ENCODE results near the gene TCFL5. TPM values are rescaled to one million over a fixed set of nuclear protein-coding genes. Genes with fewer than 3 reads are reported as not detected.

TCFL5 gene
- total RNA-seq, 1 experiment from 2014 or later, result 10.8 TPM

DNA sequence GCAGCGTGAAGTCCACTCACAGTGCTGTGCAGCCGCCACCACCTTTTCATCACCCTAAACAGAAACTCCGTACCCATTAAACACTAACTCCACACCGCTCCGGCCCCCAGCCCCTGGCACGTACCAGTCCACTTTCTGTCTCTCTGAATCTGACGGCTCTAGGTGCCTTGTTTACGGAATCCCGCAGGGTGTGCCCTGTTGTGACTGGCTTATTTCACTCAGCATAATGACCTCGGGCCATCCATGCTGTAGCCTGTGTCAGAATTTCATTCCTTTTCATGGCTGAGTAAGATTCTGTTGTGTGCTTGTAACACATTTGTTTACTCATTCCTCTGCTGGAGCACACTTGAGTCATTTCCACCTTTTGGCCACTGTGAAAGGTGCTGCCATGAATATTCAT, 18.0 kb downstream of the TCFL5 start:
- Mint-ChIP-seq H3K4me3 (ENCODE audit: unreplicated experiment) (no peak overlapping the region), H3K27ac (ENCODE audit: low read depth, unreplicated experiment) (peak overlapping the region; percentile 42), H3K27me3 (ENCODE audit: insufficient read depth, unreplicated experiment) (no peaks in the 10 kb centered on the region), H3K36me3 (ENCODE audit: insufficient read depth, unreplicated experiment) (peaks cover 18% of the 10 kb centered on the region), H3K4me1 (ENCODE audit: insufficient read depth, unreplicated experiment) (peaks cover 8% of the 10 kb centered on the region), H3K9me3 (ENCODE audit: unreplicated experiment) (no peaks in the 10 kb centered on the region)
- POLR2A ChIA-PET, result no interaction called here
- peak; percentile 23 for DNase-seq (ENCODE audit: unreplicated experiment)
- intact Hi-C loops (cut with micrococcal nuclease), result no loop called here
- CTCF ChIA-PET, result interaction anchor here (1.2 kb wide), 1 partner anchor 35 kb away, joined by 8 read pairs; no protein-coding TSS in a partner anchor
- no TSS peak for BruUV-seq (replicated peaks)
- TF ChIP-seq, protein P1, sequence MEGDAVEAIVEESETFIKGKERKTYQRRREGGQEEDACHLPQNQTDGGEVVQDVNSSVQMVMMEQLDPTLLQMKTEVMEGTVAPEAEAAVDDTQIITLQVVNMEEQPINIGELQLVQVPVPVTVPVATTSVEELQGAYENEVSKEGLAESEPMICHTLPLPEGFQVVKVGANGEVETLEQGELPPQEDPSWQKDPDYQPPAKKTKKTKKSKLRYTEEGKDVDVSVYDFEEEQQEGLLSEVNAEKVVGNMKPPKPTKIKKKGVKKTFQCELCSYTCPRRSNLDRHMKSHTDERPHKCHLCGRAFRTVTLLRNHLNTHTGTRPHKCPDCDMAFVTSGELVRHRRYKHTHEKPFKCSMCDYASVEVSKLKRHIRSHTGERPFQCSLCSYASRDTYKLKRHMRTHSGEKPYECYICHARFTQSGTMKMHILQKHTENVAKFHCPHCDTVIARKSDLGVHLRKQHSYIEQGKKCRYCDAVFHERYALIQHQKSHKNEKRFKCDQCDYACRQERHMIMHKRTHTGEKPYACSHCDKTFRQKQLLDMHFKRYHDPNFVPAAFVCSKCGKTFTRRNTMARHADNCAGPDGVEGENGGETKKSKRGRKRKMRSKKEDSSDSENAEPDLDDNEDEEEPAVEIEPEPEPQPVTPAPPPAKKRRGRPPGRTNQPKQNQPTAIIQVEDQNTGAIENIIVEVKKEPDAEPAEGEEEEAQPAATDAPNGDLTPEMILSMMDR (IDR thresholded peaks at IDR 0.05; ENCODE audit: unreplicated experiment), result no peak

DNA sequence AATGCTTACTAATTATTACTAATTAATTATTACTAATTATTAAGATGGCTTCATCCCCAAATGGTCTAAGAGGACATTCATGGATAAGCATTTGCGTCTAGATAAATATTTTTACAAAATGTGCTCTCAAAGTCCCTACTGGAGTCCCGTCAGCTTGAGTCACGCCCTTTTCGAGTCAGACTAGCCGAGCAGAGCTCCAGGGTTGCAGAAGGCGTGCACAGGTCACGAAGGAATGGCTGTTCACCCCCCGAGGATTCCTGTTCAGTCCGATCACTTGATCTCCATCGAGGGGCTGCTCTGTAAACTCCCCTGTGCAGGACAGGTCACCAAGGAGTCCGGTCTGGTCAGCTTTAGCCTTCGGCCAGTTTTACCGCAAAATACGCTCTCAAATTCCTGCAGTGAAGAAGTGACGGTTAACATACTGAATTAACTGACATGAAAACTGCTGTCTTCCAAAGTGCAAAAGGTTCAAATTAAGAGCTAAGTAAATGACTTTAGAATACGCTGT, 19.9 kb downstream of the TCFL5 start:
- Mint-ChIP-seq H3K36me3 (ENCODE audit: insufficient read depth, unreplicated experiment) (peaks cover 12% of the 10 kb centered on the region), H3K4me1 (ENCODE audit: insufficient read depth, unreplicated experiment) (peaks cover 15% of the 10 kb centered on the region), H3K27ac (ENCODE audit: low read depth, unreplicated experiment) (no peak overlapping the region), H3K9me3 (ENCODE audit: unreplicated experiment) (no peaks in the 10 kb centered on the region), H3K27me3 (ENCODE audit: insufficient read depth, unreplicated experiment) (no peaks in the 10 kb centered on the region), H3K4me3 (ENCODE audit: unreplicated experiment) (no peak overlapping the region)
- intact Hi-C loops (cut with micrococcal nuclease), result no loop called here
- TF ChIP-seq, protein P1 (IDR thresholded peaks at IDR 0.05; ENCODE audit: unreplicated experiment), result no peak
- ChIA-PET CTCF (interaction anchor here (0.6 to 1.4 kb wide), 3 partner anchors 19 to 168 kb away, joined by 3 to 6 read pairs (median 6); no protein-coding TSS in a partner anchor), POLR2A (interaction anchor here (0.6 to 1.4 kb wide), 4 partner anchors 18 to 47 kb away, joined by 3 to 5 read pairs (median 4); partner anchors contain the start of genes MRGBP and TCFL5)
- BruUV-seq (replicated peaks), result no TSS peak
- DNase-seq (ENCODE audit: unreplicated experiment), result no peak

DNA sequence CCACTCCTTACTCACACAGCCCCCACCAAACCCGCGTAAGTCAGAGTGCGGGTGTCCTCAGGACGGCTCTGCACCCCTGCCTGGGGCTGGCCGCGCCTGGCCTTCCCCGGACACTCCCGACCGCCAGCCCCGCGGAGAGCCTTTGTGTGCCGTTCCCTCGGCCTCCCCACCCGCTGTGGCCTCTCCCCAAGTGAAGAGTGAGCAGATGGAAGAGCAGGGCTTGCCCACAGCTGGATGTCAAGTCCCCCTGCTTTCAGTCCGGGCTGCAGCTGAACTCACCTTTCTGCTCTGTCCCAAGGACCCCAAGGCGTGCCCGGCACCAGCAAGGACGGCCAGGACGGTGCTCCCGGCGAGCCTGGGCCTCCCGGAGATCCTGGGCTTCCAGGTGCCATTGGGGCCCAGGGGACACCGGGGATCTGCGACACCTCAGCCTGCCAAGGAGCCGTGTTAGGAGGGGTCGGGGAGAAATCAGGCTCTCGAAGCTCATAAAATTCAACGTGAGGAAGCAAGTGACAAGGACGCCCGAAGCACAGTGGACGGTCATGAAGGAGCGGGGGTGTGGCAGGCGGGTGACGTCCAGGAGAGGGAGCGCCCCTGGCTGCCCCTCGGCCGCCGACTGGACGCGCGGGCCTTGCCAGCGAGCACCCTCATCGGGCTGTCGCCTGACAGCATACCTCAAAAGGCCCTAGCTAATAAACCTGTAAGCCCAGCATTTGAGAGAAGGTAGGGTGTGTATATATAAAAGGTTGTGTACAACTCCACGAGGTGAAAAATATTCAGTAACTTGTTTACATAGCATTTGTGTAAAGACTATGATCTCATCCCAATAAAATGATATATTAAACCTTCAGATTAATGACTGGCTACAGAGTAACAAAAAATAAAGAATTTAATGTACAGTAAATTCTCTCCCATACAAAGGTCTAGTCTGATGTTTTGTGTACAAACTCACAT, 21.1 kb downstream of the TCFL5 start:
- POLR2A ChIA-PET, result no interaction called here
- no TSS peak for BruUV-seq (replicated peaks)
- Mint-ChIP-seq H3K9me3 (ENCODE audit: unreplicated experiment) (no peaks in the 10 kb centered on the region), H3K27ac (ENCODE audit: low read depth, unreplicated experiment) (no peak overlapping the region), H3K4me3 (ENCODE audit: unreplicated experiment) (no peak overlapping the region), H3K36me3 (ENCODE audit: insufficient read depth, unreplicated experiment) (peaks cover 7% of the 10 kb centered on the region), H3K27me3 (ENCODE audit: insufficient read depth, unreplicated experiment) (no peaks in the 10 kb centered on the region), H3K4me1 (ENCODE audit: insufficient read depth, unreplicated experiment) (peaks cover 15% of the 10 kb centered on the region)
- intact Hi-C loops (cut with micrococcal nuclease), result no loop called here
- no peak for DNase-seq (ENCODE audit: unreplicated experiment)
- CTCF ChIA-PET, result interaction anchor here (0.6 to 1.4 kb wide), 2 partner anchors 132 to 169 kb away, joined by 3 to 6 read pairs; no protein-coding TSS in a partner anchor
- TF ChIP-seq, protein P1 (IDR thresholded peaks at IDR 0.05; ENCODE audit: unreplicated experiment), result no peak

DNA sequence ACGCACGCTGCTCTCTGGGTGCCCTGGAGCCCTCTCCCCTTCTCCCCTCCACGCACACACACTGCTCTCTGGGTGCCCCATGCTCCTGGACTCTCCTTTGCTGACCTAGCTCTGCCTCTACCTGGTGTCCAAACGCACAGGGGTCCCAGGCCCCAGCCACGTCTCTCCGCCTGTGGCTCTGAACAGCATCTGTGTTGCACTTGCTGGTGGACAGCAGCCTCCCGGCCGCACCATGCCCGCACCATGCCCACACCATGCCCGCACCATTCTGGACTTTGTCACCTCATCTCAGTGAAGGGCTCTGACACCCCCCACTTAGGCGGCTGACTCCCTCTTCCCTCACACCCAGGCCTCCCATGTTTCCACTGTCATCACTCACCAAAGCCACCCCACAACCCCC, 21.8 kb downstream of the TCFL5 start:
- intact Hi-C loops (cut with micrococcal nuclease), result no loop called here
- CTCF ChIA-PET, result no interaction called here
- peaks cover 15% of the 10 kb centered on the region for H3K4me1 Mint-ChIP-seq (ENCODE audit: insufficient read depth, unreplicated experiment)
- no peaks in the 10 kb centered on the region for H3K9me3 Mint-ChIP-seq (ENCODE audit: unreplicated experiment)
- POLR2A ChIA-PET, result no interaction called here
- BruUV-seq (replicated peaks), result no TSS peak
- DNase-seq (ENCODE audit: unreplicated experiment), result no peak
- H3K27ac Mint-ChIP-seq (ENCODE audit: low read depth, unreplicated experiment), result no peak overlapping the region
- TF ChIP-seq, protein P1 (IDR thresholded peaks at IDR 0.05; ENCODE audit: unreplicated experiment), result no peak
- H3K27me3 Mint-ChIP-seq (ENCODE audit: insufficient read depth, unreplicated experiment), result no peaks in the 10 kb centered on the region
- H3K4me3 Mint-ChIP-seq (ENCODE audit: unreplicated experiment), result no peak overlapping the region
- H3K36me3 Mint-ChIP-seq (ENCODE audit: insufficient read depth, unreplicated experiment), result peaks cover 6% of the 10 kb centered on the region

All from MCF 10A (cell line).